GM19452 (cell line): ENCODE results near the gene OR2J2.
"Not testable (repeated sequence)": the region's sequence is repeated elsewhere in the genome, so short reads cannot be mapped to it uniquely, and the experiment has no call there.

Source experiments
- ATAC-seq: cut with Tn5 transposase; IDR thresholded peaks from one replicate; pipeline ENCODE4 v1.9.1; 2021; ENCODE audit not compliant: unreplicated experiment

Gene OR2J2

DNA sequence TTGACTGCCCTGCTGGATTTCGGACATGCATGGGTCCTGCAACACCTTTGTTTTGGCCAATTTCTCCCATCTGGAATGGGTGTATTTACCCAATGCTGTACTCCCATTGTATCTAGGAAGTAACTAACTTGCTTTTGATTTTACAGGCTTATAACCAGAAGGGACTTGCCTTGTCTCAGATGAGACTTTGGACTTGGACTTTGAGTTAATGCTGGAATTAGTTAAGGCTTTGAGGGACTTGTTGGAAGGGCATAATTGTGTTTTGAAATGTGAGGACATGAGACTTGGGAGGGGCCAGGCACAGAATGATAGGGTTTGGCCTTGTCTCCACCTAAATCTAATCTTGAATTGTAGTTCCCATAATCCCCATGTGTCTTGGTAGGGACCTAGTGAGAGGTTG is 47.3 kb downstream of the OR2J2 start:
- not testable (repeated sequence) for ATAC-seq
